GM12878 (cell line): ENCODE data around the gene PHLDB3. TPM values are rescaled to one million over a fixed set of nuclear protein-coding genes. Genes with fewer than 3 reads are reported as not detected.
"Not testable (repeated sequence)": the region's sequence is repeated elsewhere in the genome, so short reads cannot be mapped to it uniquely, and the experiment has no call there.

Experiments used
- ATAC-seq: fragments of 200-7000 bp; cut with Tn5 transposase; 3 replicates; pipeline ENCODE4 v1.9.1; 2020; ENCODE audit warnings: mild to moderate bottlenecking, moderate library complexity
- BruUV-seq: library from RNA; stranded (reverse); fragments of 400-500 nt; replicated peaks from 2 replicates; lab custom pipeline; 2021; lab: Mats Ljungman, UMichigan
- CTCF ChIA-PET: fragments of 300-600 bp; sonication (Branson Sonifier 250); formaldehyde crosslinking; extraction: SDS; loops from one replicate; lab custom pipeline; 2021; ENCODE audit warnings: inconsistent platforms; lab: Yijun Ruan, JAX
- POLR2A ChIA-PET: fragments of 350-600 bp; formaldehyde crosslinking; extraction: SDS; loops from one replicate; lab custom pipeline; 2021; ENCODE audit warnings: inconsistent platforms; lab: Charles Lee
- RAD21 ChIA-PET: fragments of 300-600 bp; sonication (Branson Sonifier 250); formaldehyde crosslinking; loops from one replicate; lab custom pipeline; 2023; ENCODE audit warnings: antibody characterized with exemption; ENCODE audit not compliant: unreplicated experiment; lab: Charles Lee
- SMC1A ChIA-PET: fragments of 300-600 bp; sonication (Branson Sonifier 250); formaldehyde crosslinking; loops from one replicate; lab custom pipeline; 2023; ENCODE audit not compliant: unreplicated experiment, uncharacterized antibody; lab: Charles Lee
- DNase-seq: peaks from one replicate; pipeline ENCODE4 v3.0.0-alpha.2; 2011; ENCODE audit warnings: low read depth, low spot score
- FAIRE-seq: peaks from 3 replicates; lab custom pipeline; 2011; peaks lifted over from hg19 to GRCh38; lab: Jason Lieb, UNC
- H2AFZ ChIP-seq: 2 replicates; pipeline ENCODE4 v1.6.0; 2011; ENCODE audit warnings: low read depth, low read length, control low read depth; ENCODE audit not compliant: control insufficient read depth
- H3K27ac ChIP-seq: 2 replicates; pipeline ENCODE4 v1.5.1; 2011; ENCODE audit warnings: control low read depth; ENCODE audit not compliant: control insufficient read depth, insufficient read depth
- H3K27me3 ChIP-seq, 2 experiments: replicated peaks in 1 of 2; 2 replicates each; pipeline versions ENCODE4 v1.6.0 to v1.6.1; 2011; ENCODE audit warnings: low read length in 1 of 2; ENCODE audit not compliant: control insufficient read depth in 2 of 2, insufficient read depth in 2 of 2
- H3K36me3 ChIP-seq, 2 experiments: 2 replicates each; pipeline ENCODE4 v1.5.1; 2011; ENCODE audit warnings: low read length in 1 of 2; ENCODE audit not compliant: control insufficient read depth in 2 of 2, insufficient read depth in 2 of 2
- H3K4me1 ChIP-seq: 2 replicates; pipeline ENCODE4 v1.6.1; 2011; ENCODE audit warnings: mild to moderate bottlenecking, low read length, moderate library complexity, mixed read lengths; ENCODE audit not compliant: control insufficient read depth, insufficient read depth
- H3K4me2 ChIP-seq: 2 replicates; pipeline ENCODE4 v1.6.0; 2011; ENCODE audit warnings: control low read depth; ENCODE audit not compliant: control insufficient read depth, insufficient read depth
- H3K4me3 ChIP-seq: fragments of 200-600 bp; sonication (generic); 2 replicates; pipeline ENCODE4 v1.5.1; 2016
- H3K79me2 ChIP-seq: 2 replicates; pipeline ENCODE4 v1.6.0; 2011; ENCODE audit warnings: low read length; ENCODE audit not compliant: control insufficient read depth, insufficient read depth
- H3K9ac ChIP-seq: 2 replicates; pipeline ENCODE4 v1.8.0; 2011; ENCODE audit warnings: low read length, control low read depth, mixed read lengths; ENCODE audit not compliant: control insufficient read depth, insufficient read depth
- H3K9me3 ChIP-seq: replicated peaks from 3 replicates; pipeline ENCODE4 v1.5.1; 2011; ENCODE audit warnings: mild to moderate bottlenecking, low read length; ENCODE audit not compliant: control insufficient read depth, insufficient read depth
- H4K20me1 ChIP-seq: 2 replicates; pipeline ENCODE4 v1.6.0; 2011; ENCODE audit not compliant: control insufficient read depth, insufficient read depth
- ASH2L ChIP-seq: fragments of 300-600, 200-600 bp; sonication (generic); IDR thresholded peaks from 2 replicates; pipeline ENCODE4 v1.6.1; 2017; ENCODE audit warnings: low read depth, mild to moderate bottlenecking, borderline replicate concordance
- CREM ChIP-seq: IDR thresholded peaks from 2 replicates; pipeline ENCODE4 v1.6.1; 2014; ENCODE audit warnings: antibody characterized with exemption, low read depth
- ETV6 ChIP-seq, 2 experiments: fragments of 450-650 bp in 1 of 2; IDR thresholded peaks in 1 of 2; conservative IDR thresholded peaks in 1 of 2; 2 replicates each; pipeline ENCODE4 v1.6.1; 2014; ENCODE audit warnings: antibody characterized with exemption in 1 of 2, borderline replicate concordance in 1 of 2, low read depth in 1 of 2, mild to moderate bottlenecking in 1 of 2, moderate library complexity in 1 of 2
- GABPA ChIP-seq: IDR thresholded peaks from 2 replicates; pipeline ENCODE4 v1.6.1; 2014; ENCODE audit warnings: antibody characterized with exemption, low read depth, mild to moderate bottlenecking, inconsistent platforms
- HDAC2 ChIP-seq: fragments of 200-600 bp; sonication (generic); IDR thresholded peaks from 2 replicates; pipeline ENCODE4 v1.6.1; 2017
- LARP7 ChIP-seq: fragments of 450-650 bp; IDR thresholded peaks from 2 replicates; pipeline ENCODE4 v1.6.1; 2017; ENCODE audit warnings: mild to moderate bottlenecking
- MAX ChIP-seq: IDR thresholded peaks from 2 replicates; pipeline ENCODE4 v1.6.1; 2012; ENCODE audit warnings: low read depth, low read length, improper control_type of control experiment
- MLLT1 ChIP-seq: fragments of 450-650 bp; IDR thresholded peaks from 2 replicates; pipeline ENCODE4 v1.6.1; 2016; ENCODE audit warnings: mild to moderate bottlenecking
- NFXL1 ChIP-seq: fragments of 450-650 bp; IDR thresholded peaks from 2 replicates; pipeline ENCODE4 v1.6.1; 2017; ENCODE audit warnings: antibody characterized with exemption, mild to moderate bottlenecking, borderline replicate concordance
- NR2F1 ChIP-seq: fragments of 450-650 bp; conservative IDR thresholded peaks from 2 replicates; pipeline ENCODE4 v1.6.1; 2017; ENCODE audit warnings: mild to moderate bottlenecking
- PKNOX1 ChIP-seq: fragments of 450-650 bp; IDR thresholded peaks from 2 replicates; pipeline ENCODE4 v1.6.1; 2016; ENCODE audit warnings: mild to moderate bottlenecking
- SIX5 ChIP-seq: IDR thresholded peaks from 2 replicates; pipeline ENCODE4 v1.6.1; 2011; ENCODE audit warnings: mild to moderate bottlenecking, low read depth, low read length, moderate library complexity; ENCODE audit not compliant: severe bottlenecking
- SRF ChIP-seq, 2 experiments: IDR thresholded peaks; 2 replicates each; pipeline ENCODE4 v1.6.1; 2011; ENCODE audit warnings: low read depth in 2 of 2, low read length in 2 of 2, mild to moderate bottlenecking in 1 of 2, moderate library complexity in 1 of 2
- SUPT20H ChIP-seq: IDR thresholded peaks from 2 replicates; pipeline ENCODE4 v1.6.1; 2011; ENCODE audit warnings: low read depth, mild to moderate bottlenecking, low read length, moderate library complexity, borderline replicate concordance; ENCODE audit not compliant: control insufficient read depth
- TCF12 ChIP-seq: IDR thresholded peaks from 2 replicates; pipeline ENCODE4 v1.6.1; 2011; ENCODE audit warnings: low read depth, mild to moderate bottlenecking, low read length
- TCF3 ChIP-seq: IDR thresholded peaks from 2 replicates; pipeline ENCODE4 v1.6.1; 2012; ENCODE audit warnings: low read depth, mild to moderate bottlenecking, low read length, borderline replicate concordance; ENCODE audit not compliant: insufficient read depth
- ZNF622 ChIP-seq: fragments of 450-650 bp; IDR thresholded peaks from 2 replicates; pipeline ENCODE4 v1.6.1; 2017; ENCODE audit warnings: mild to moderate bottlenecking, inconsistent platforms
- ZSCAN29 ChIP-seq: fragments of 450-650 bp; IDR thresholded peaks from 2 replicates; pipeline ENCODE4 v1.6.1; 2017; ENCODE audit warnings: mild to moderate bottlenecking, moderate library complexity
- WGBS: methylation state at CpG from one replicate; pipeline ENCODE4 v1.1.6; 2016; ENCODE audit warnings: low lambda C conversion rate; ENCODE audit not compliant: insufficient replicate concordance, insufficient coverage; ENCODE audit errors: missing lambda C conversion rate; 5-methylcytosine and 5-hydroxymethylcytosine counted together
- in situ Hi-C: fragments of 300-500 bp; cut with MboI; formaldehyde crosslinking; loops from 9 replicates; pipeline ENCODE4 v1.14.3; 2018; ENCODE audit warnings: mixed read lengths
- intact Hi-C: fragments of 100-400 bp; cut with micrococcal nuclease; formaldehyde crosslinking; loops from one replicate; pipeline ENCODE4 v1.14.2; 2022; ENCODE audit not compliant: unreplicated experiment
- polyA plus RNA-seq, 11 experiments: library from polyadenylated mRNA; depleted of rRNA in 4 of 11; unstranded in 6 of 11; stranded (reverse) in 5 of 11; fragments of >200 nt; fragmentation: Nextera tagmentation in 4 of 11; fragmentation: Illumina TruSeq in 1 of 11; extraction: Ambion mirVana in 4 of 11; extraction: Trizol in 1 of 11; gene quantifications; 1 replicate in 1 of 11; 2 replicates in 10 of 11; pipeline versions ENCODE4 v1.2.1 to v1.2.3, GENCODE V29; 2011 to 2016; ENCODE audit warnings: inconsistent platforms in 2 of 11, missing spikeins in 2 of 11, low read depth in 1 of 11
- total RNA-seq, 4 experiments: library from RNA; depleted of rRNA in 3 of 4; stranded (reverse); fragments of >200 nt in 3 of 4; fragmentation: Illumina TruSeq in 1 of 4; extraction: Trizol in 1 of 4; gene quantifications; 2 replicates each; pipeline versions ENCODE4 v1.2.1 to v1.2.3, GENCODE V29; 2013 to 2021

PHLDB3 gene
- total and polyA plus RNA-seq, 10 of the 15 experiments (the other 5 are each of a cell fraction or from before 2014, with no cell fraction given), result 0.13 to 13.0 (median 5.5) TPM

GRCh38 chr19:43518051-43518450 lies 13.5 kb upstream of the PHLDB3 start:
- Histone ChIP-seq H3K9me3 (no peaks in the 10 kb centered on the region; the same call in 2 of the 3 replicates), H3K27ac (no peak overlapping the region), H3K27me3 (no peaks in the 10 kb centered on the region), H3K79me2 (no peaks in the 10 kb centered on the region), H3K9ac (no peak overlapping the region), H4K20me1 (no peaks in the 10 kb centered on the region), H3K4me2 (no peak overlapping the region), H2AFZ (no peak overlapping the region), H3K36me3 (no peaks in the 10 kb centered on the region; a peak in 1 of 4 replicates), H3K4me3 (no peak overlapping the region)
- RAD21 ChIA-PET, result interaction anchor here (0.7 to 4.8 kb wide), 3 partner anchors 13 to 162 kb away, joined by 5 to 186 read pairs (median 15); partner anchors contain the start of gene PHLDB3
- intact Hi-C loops (no loop called here), in situ Hi-C loops (no loop called here)
- SMC1A ChIA-PET, result interaction anchor here (0.6 to 6.9 kb wide), 8 partner anchors 15 to 135 kb away, joined by 3 to 194 read pairs (median 5); partner anchors contain the start of gene ZNF575
- CTCF ChIA-PET, result interaction anchor here (0.6 to 9.3 kb wide), 14 partner anchors 8 to 1961 kb away, joined by 3 to 393 read pairs (median 8); partner anchors contain the start of gene PHLDB3
- POLR2A ChIA-PET, result interaction anchor here (0.7 kb wide), 2 partner anchors 35 to 203 kb away, joined by 3 to 4 read pairs; no protein-coding TSS in a partner anchor
- no peak for FAIRE-seq
- WGBS, result 43% methylated on average over 4 of the region's 4 CpGs
- DNase-seq, result no peak
- no peak for ATAC-seq
- no peak for TF ChIP-seq TCF3
- no peak for TF ChIP-seq ZSCAN29
- no peak for TF ChIP-seq CREM
- TF ChIP-seq ETV6 (conservative IDR thresholded peaks at IDR 0.05 in 1 of 2, IDR thresholded peaks at IDR 0.05 in 1 of 2; ENCODE audit: borderline replicate concordance in 1 of 2, low read depth in 1 of 2), result no peak
- TF ChIP-seq NR2F1, result no peak
- no peak for TF ChIP-seq MLLT1
- no peak for TF ChIP-seq SUPT20H
- TF ChIP-seq PKNOX1, result no peak
- no peak for TF ChIP-seq ZNF622
- no peak for TF ChIP-seq GABPA
- no peak for TF ChIP-seq LARP7
- no peak for TF ChIP-seq SIX5
- no peak for TF ChIP-seq MAX
- TF ChIP-seq ASH2L, result no peak
- TF ChIP-seq HDAC2, result no peak
- TF ChIP-seq TCF12, result no peak
- no peak for TF ChIP-seq NFXL1
- no peak for TF ChIP-seq SRF (IDR thresholded peaks at IDR 0.05; ENCODE audit: low read depth in 2 of 2, low read length in 2 of 2)
- TF ChIP-seq, all 136 proteins: peak for 0
- no peaks in the 10 kb centered on the region for H3K4me1 ChIP-seq
- BruUV-seq, result no TSS peak

GRCh38 chr19:43512399-43512798 lies 7.9 kb upstream of the PHLDB3 start:
- SMC1A ChIA-PET, H4K20me1 ChIP-seq: not testable (repeated sequence)

More at GRCh38 chr19:43512399-43512798, 7.9 kb upstream of the PHLDB3 start:
- H3K4me3 ChIP-seq, H3K27ac ChIP-seq, H3K4me1 ChIP-seq, H3K79me2 ChIP-seq, RAD21 ChIA-PET, H3K9ac ChIP-seq, H3K27me3 ChIP-seq, H3K4me2 ChIP-seq, intact Hi-C loops, H2AFZ ChIP-seq, in situ Hi-C loops, DNase-seq, POLR2A ChIA-PET, ATAC-seq, FAIRE-seq, H3K36me3 ChIP-seq, CTCF ChIA-PET, BruUV-seq, H3K9me3 ChIP-seq: not testable (repeated sequence)
